OCI-LY7 (cell line): ENCODE measurements around the gene STK33.

Experiments
- CTCF ChIP-seq: fragments of 200-600 bp; sonication (generic); conservative IDR thresholded peaks from 2 replicates; pipeline ENCODE4 v1.5.1; 2014; ENCODE audit warnings: mild to moderate bottlenecking, antibody characterized with exemption, low read length, moderate library complexity, mixed read lengths
- EZH2phosphoT487 ChIP-seq: fragments of 200-600 bp; sonication (generic); IDR thresholded peaks from 2 replicates; pipeline ENCODE4 v1.6.1; 2018; ENCODE audit warnings: low read depth, borderline replicate concordance, mild to moderate bottlenecking, mixed run types, antibody characterized with exemption, low read length, moderate library complexity, mixed read lengths

GRCh38 chr11:8357891-8358566 is 236.0 kb downstream of the STK33 start:
- TF ChIP-seq CTCF = no peak
- TF ChIP-seq EZH2phosphoT487 = no peak
